IPS-NIHi7 (cell line): ENCODE results near the gene PGAP6.
A peak's percentile ranks its signal among the peaks of the same experiment; 100 is the strongest.
"Not testable (repeated sequence)": the region's sequence is repeated elsewhere in the genome, so short reads cannot be mapped to it uniquely, and the experiment has no call there.

Source experiments
- DNase-seq: peaks from one replicate; pipeline ENCODE4 v3.0.0; 2012; ENCODE audit warnings: mixed read lengths; ENCODE audit errors: extremely low spot score

PGAP6 gene

GRCh38 chr16:401468-402348 is 19.9 kb upstream of the PGAP6 start, which contains the start of gene DECR2:
Gene DECR2 (plus strand): TSS chr16:401885. CDS start chr16:401964, 79 bp downstream.
- DNase-seq, result peak; percentile 94

GRCh38 chr16:400061-400591 is 18.3 kb upstream of the PGAP6 start:
- no peak for DNase-seq

DNA sequence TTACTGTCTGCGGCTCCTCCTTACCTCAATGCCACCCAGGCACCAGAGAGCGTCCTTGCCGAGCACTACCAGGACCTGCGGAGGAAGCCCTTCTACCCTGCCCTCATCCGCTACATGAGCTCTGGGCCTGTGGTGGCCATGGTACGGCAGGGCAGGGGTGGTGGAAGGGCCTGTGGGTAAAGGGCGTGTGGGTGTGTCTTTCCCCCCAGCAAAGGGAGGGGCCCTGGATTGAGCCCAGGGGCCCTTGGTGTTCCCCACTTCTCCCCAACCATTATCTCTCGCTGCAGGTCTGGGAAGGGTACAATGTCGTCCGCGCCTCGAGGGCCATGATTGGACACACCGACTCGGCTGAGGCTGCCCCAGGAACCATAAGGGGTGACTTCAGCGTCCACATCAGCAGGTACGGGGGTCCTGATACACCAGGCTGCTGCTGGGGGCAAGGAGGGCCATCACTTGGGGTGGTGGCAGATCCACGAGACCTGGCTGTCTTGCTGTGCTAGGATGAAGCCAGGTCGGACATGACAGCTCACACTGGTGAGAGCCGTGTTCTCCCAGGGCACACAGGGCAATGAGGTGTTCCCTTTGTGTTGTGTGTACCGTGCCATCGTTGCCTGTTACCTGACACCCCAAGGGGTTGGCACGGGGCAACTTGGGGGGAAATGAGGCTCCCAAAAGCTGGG is 17.7 kb upstream of the PGAP6 start:
- DNase-seq, result no peak

- DNase-seq, result no peak
These were observed 17.0 kb upstream of the PGAP6 start for GRCh38 chr16:398561-399339.

GRCh38 chr16:397736-398332 is 16.1 kb upstream of the PGAP6 start:
- peak; percentile 75 for DNase-seq

DNA sequence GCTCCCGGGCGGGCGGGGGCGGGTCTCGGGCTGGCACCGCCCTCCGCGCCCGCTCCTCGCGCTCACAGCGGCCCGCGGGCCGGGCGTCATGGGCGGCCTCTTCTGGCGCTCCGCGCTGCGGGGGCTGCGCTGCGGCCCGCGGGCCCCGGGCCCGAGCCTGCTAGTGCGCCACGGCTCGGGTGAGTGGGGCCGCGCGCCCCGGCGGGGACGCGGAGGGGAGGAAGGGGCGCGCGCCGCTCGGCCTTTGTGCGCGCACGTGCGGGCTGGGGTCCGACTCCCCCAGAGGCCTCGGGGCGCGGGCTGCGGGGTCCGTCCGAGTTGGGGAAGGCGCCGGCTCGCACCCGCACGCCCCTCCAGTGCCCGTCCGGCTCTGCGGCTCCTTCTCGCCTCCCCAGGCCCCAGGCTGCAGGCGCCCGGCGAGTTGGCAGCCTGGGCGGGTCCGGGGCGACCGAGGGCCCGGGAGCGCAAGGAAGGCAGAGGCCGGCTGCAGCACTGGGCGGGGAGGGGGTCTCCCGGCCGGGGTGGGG is 15.4 kb upstream of the PGAP6 start, which contains the start of gene NME4:
Gene NME4 (plus strand): TSS at position 65 of the 527 bp plus-strand sequence. CDS start 24 bp downstream, at position 89.
- DNase-seq, result peak; percentile 64

DNA sequence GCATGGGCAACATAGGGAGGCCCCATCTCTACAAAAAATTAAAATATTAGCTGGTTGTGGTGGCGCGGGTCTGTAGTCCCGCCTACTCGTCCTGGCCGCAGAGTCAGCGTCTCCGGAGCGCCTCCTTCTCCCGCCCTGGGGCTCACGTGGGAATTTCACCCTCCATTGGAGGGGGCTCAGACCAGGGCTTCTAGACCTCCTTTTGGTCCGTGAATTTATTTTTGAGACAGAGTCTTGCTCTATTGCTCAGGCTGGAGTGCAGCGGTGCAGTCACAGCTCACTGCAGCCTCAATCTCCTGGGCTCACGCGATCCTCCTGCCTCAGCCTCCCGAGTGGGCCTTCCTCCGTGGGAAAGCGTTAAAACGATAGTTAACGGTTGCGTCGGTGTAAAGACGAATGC is 14.8 kb upstream of the PGAP6 start:
- DNase-seq, result no peak

DNA sequence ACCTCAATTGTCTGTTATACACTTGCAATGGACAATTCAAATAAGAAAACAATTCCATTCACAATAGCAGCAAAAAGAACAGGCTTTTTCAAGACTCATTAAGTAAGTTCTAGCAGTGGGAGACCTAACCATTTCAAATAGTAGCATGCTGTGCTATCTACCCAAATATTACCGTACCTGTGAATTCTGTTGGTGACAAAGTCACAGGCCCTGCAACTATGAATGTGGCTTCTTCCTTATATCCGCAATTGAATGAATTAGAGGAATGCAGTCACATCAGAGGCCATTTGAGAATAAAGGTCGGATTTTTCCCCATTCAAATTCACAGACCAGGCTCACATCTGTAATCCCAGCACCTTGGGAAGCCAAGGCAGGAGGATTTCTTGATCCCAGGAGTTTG is 14.4 kb upstream of the PGAP6 start:
- no peak for DNase-seq

GRCh38 chr16:392450-393030 is 10.8 kb upstream of the PGAP6 start:
- no peak for DNase-seq

DNA sequence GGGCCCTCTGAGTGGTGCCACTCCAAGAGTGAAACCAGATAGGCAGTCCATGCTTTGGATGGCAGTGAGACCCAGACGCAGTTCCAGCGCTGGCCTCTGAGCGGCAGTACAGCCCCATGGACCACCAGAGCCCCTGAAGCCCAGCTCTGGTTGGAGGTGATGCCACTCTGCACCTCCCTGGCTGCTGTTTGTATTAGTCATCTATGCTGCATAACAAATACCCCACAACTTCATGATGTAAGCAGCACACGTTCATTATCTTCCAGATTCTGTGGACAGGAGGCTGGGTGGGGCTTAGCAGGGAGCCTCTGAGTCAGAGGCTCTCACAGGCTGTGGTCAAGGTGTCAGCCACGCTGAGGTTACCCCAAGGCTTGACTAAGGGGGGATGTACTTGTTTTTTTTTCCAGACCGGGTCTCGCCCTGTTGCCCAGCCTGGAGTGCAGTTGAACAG is 10.1 kb upstream of the PGAP6 start:
- DNase-seq, result peak; percentile 81

DNA sequence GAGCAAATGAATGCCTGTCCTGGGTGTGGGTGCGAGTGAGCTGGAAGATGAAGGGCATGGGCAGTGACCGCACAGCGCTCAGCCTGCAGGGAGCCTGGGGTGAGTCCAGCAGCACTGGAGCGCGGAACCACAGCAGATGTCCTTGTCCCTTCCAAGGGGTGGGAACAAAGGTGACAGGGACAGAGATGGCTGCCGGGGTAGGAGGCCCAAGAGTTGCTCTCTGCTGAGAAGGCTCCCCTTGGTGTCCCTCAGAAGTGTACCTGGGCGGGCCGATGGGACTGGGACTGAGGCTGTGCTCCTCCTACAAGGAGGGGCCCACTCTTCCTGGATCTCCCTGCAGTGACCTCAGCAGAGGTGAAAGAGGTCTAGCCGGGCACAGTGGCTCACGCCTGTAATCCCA is 7.6 kb upstream of the PGAP6 start:
- no peak for DNase-seq

DNA sequence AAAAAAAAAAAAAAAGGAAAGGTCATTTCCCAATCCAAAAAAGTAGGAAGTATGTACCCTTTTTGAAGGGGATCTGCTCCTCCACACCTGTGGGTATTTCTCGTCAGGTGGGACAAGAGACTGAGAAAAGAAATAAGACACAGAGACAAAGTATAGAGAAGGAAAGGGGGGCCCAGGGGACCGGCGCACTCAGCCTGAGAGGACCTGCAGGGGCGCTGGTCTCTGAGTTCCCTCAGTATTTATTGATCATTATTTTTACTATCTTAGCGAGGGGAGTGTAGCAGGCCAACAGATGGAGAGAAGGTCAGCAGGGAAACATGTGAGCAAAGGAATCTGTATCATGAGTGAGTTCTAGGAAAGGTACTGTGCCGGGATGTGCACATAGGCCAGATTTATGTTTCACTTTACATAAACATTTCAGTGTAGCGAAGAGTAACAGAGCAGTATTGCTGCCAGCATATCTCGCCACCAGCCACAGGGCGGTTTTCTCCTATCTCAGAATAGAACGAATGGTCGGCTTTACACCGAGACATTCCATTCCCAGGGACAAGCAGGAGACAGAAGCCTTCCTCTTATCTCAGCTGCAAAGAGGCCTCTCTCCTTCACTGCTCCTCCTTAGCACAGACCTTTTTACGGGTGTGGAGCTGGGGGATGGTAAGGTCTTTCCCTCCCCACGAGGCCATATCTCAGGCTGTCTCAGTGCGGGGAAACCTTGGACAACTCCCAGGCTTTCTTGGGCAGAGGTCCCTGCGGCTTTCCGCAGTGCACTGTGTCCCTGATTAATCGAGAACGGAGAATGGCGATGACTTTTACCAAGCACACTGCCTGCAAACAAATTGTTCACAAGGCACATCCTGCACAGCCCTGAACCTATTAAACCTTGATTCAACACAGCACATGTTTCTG is 6.2 kb upstream of the PGAP6 start:
- not testable (repeated sequence) for DNase-seq

DNA sequence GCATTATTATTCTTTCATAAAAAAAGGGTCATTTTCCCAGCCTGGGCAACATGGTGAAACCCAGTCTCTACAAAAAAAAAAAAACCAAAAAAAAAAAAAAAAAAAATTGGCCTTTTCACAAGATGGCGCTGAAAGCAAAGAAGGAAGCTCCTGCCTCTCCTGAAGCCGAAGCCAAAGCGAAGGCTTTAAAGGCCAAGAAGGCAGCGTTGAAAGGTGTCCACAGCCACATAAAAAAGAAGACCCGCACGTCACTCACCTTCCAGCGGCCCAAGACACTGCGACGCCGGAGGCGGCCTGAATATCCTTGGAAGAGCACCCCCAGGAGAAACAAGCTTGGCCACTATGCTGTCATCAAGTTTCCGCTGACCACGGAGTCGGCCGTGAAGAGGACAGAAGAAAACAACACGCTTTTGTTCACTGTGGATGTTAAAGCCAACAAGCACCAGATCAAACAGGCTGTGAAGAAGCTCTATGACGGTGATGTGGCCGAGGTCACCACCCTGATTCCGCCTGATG is 4.9 kb upstream of the PGAP6 start:
- no peak for DNase-seq

DNA sequence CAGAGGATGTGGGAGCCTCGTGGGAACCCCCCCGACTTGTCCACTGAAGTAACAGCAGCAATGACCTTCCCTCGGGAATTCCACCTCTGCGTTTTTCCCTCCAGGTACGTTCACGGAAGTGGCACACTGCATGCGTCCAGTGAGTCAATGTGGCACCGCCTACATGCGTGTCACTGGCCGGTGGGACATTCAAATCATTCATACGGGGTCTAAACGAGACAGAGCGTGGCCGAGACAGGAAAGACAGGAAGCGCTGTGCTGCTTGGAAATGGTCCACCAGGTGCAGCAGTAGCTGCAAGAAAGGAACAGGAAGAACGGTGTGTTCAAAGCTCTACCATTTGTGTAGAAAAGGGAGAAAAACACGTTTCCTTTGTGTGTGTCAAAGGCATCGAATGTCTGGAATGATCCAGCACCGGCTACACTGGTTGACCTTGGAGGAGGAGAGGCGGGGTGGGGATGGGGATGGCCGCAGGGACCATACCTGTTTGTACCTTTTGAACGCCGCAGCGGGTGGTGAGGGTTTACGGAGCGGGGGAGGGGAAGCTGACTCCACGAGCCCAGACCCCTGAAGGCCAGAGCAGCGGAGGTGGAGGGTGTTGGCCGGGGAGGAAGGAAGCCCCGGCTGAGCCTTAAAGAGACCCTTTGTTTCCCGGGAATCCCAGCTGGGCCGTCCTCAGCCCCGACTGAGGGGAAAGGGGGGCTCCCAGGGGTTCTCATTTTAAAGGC is 1.7 kb upstream of the PGAP6 start:
- peak; percentile 65 for DNase-seq

- no peak for DNase-seq
These were observed 578 bp downstream of the PGAP6 start for GRCh38 chr16:381012-381788.

GRCh38 chr16:380762-381011 is 1.1 kb downstream of the PGAP6 start:
- DNase-seq, result no peak

DNA sequence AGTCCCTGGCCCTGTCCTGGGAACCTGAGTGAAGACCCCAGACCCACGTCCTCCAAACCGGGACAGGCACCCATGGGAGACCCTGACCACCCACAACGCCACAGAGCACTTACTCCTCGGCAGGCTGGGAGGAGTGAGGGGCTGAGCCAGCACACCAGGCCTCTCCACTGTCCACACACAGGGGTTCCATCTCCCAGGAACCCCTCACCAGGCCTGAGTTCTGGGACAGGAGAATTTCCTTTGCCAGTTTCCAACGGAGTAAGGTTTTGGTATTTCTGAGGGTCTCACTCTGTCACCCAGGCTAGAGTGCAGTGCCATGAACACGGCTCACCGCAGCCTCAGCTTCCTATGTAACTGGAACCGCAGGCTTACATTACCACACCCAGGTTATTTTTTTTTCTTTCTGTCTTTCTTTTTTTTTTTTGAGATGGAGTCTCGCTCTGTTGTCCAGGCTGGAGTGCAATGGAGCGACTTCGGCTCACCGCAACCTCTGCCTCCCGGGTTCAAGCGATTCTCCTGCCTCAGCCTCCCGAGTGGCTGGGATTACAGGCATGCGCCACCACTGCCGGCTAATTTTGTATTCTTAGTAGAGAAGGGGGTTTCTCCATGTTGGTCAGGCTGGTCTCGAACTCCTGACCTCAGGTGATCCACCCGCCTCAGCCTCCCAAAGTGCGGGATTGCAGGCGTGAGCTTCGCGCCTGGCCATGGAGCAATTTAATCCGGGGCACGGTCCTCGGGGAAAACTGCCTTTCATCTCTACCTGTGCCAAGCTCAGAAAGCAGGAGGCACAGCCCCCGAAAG is 1.6 kb downstream of the PGAP6 start:
- DNase-seq, result no peak
